ENCODE results near the gene HGS.

The HGS gene

GRCh38 chr17:81720267-81721071, 36.7 kb downstream of the HGS start:
- Mint-ChIP-seq H3K27ac (no peak overlapping the region), H3K9me3 (no peaks in the 10 kb centered on the region), H3K27me3 (peaks cover 11% of the 10 kb centered on the region), H3K4me1 (no peaks in the 10 kb centered on the region), H3K4me3 (no peak overlapping the region), H3K36me3 (no peaks in the 10 kb centered on the region)
- no peak for DNase-seq (ENCODE audit: low spot score in 2 of 2)
- no peak for ATAC-seq (ENCODE audit: low read depth)

- no peaks in the 10 kb centered on the region for H3K36me3 Mint-ChIP-seq
- H3K4me3 Mint-ChIP-seq = no peak overlapping the region
- ATAC-seq (ENCODE audit: low read depth) = no peak
- peaks cover 16% of the 10 kb centered on the region for H3K27me3 Mint-ChIP-seq
- peaks cover 3% of the 10 kb centered on the region for H3K4me1 Mint-ChIP-seq
- no peak overlapping the region for H3K27ac Mint-ChIP-seq
- no peaks in the 10 kb centered on the region for H3K9me3 Mint-ChIP-seq
- no peak for DNase-seq (ENCODE audit: low spot score in 2 of 2)
Observed at GRCh38 chr17:81722184-81723120, 38.6 kb downstream of the HGS start.

DNA sequence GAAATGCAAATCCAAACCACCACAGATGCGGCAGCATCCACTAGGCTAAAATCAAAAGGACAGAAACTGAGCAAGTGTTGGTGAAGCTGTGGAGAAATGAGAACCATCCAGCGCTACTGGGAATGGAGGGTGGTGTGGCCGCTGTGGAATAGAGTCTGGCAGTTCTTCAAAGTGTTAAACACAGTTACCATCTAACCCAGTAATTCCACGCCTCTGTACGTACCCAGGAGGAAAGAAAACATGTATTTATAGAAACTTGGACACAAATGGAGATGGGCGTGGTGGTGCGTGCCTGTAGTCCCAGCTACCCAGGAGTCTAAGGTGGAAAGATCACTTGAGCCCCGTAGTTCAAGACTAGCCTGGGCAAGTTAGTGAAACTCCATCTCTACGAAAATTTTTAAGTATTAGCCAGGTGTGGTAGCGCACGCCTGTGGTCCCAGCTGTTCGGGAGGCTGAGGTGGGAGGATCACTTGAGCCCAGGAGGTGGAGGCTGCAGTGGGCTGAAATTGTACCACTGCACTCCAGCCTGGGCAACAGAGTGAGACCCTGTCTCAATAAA, 39.9 kb downstream of the HGS start:
- H3K4me1 Mint-ChIP-seq = peaks cover 3% of the 10 kb centered on the region
- no peak overlapping the region for H3K4me3 Mint-ChIP-seq
- H3K27ac Mint-ChIP-seq = no peak overlapping the region
- DNase-seq (ENCODE audit: low spot score in 2 of 2) (no peak), ATAC-seq (ENCODE audit: low read depth) (no peak)
- no peaks in the 10 kb centered on the region for H3K9me3 Mint-ChIP-seq
- no peaks in the 10 kb centered on the region for H3K36me3 Mint-ChIP-seq
- H3K27me3 Mint-ChIP-seq = peaks cover 17% of the 10 kb centered on the region

- H3K9me3 Mint-ChIP-seq = no peaks in the 10 kb centered on the region
- no peak overlapping the region for H3K4me3 Mint-ChIP-seq
Observed at GRCh38 chr17:81725439-81725838, 41.6 kb downstream of the HGS start.

GRCh38 chr17:81726004-81726403, 42.2 kb downstream of the HGS start:
- H3K9me3 Mint-ChIP-seq = no peaks in the 10 kb centered on the region
- DNase-seq (ENCODE audit: low spot score in 2 of 2) (no peak), ATAC-seq (ENCODE audit: low read depth) (no peak)
- H3K27ac Mint-ChIP-seq = no peak overlapping the region
- H3K36me3 Mint-ChIP-seq = no peaks in the 10 kb centered on the region
- peaks cover 3% of the 10 kb centered on the region for H3K4me1 Mint-ChIP-seq
- H3K4me3 Mint-ChIP-seq = no peak overlapping the region
- peaks cover 19% of the 10 kb centered on the region for H3K27me3 Mint-ChIP-seq

More at GRCh38 chr17:81725439-81725838, 41.6 kb downstream of the HGS start:
- ATAC-seq (ENCODE audit: low read depth) (no peak), DNase-seq (ENCODE audit: low spot score in 2 of 2) (no peak)
- Mint-ChIP-seq H3K27ac (no peak overlapping the region), H3K36me3 (no peaks in the 10 kb centered on the region), H3K27me3 (peaks cover 17% of the 10 kb centered on the region), H3K4me1 (peaks cover 3% of the 10 kb centered on the region)

- H3K4me3 Mint-ChIP-seq = no peak overlapping the region
- no peak for ATAC-seq (ENCODE audit: low read depth)
- no peak for DNase-seq (ENCODE audit: low spot score in 2 of 2)
- H3K36me3 Mint-ChIP-seq = no peaks in the 10 kb centered on the region
- no peak overlapping the region for H3K27ac Mint-ChIP-seq
- H3K27me3 Mint-ChIP-seq = peaks cover 20% of the 10 kb centered on the region
- peaks cover 3% of the 10 kb centered on the region for H3K4me1 Mint-ChIP-seq
- no peaks in the 10 kb centered on the region for H3K9me3 Mint-ChIP-seq
Observed at GRCh38 chr17:81727324-81728031, 43.7 kb downstream of the HGS start.

GRCh38 chr17:81733507-81734404, 49.9 kb downstream of the HGS start:
- peaks cover 15% of the 10 kb centered on the region for H3K27me3 Mint-ChIP-seq
- peak; percentile 67 for ATAC-seq (ENCODE audit: low read depth)
- peaks cover 8% of the 10 kb centered on the region for H3K4me1 Mint-ChIP-seq
- no peak overlapping the region for H3K27ac Mint-ChIP-seq
- no peaks in the 10 kb centered on the region for H3K36me3 Mint-ChIP-seq
- H3K9me3 Mint-ChIP-seq = no peaks in the 10 kb centered on the region
- no peak overlapping the region for H3K4me3 Mint-ChIP-seq
- peak; percentile 50 to 59 for DNase-seq (ENCODE audit: low spot score in 2 of 2)

- Mint-ChIP-seq H3K4me1 (peaks cover 8% of the 10 kb centered on the region), H3K27ac (no peak overlapping the region), H3K4me3 (no peak overlapping the region), H3K36me3 (no peaks in the 10 kb centered on the region), H3K27me3 (peaks cover 16% of the 10 kb centered on the region), H3K9me3 (no peaks in the 10 kb centered on the region)
- DNase-seq (ENCODE audit: low spot score in 2 of 2) (no peak), ATAC-seq (ENCODE audit: low read depth) (no peak)
Observed at GRCh38 chr17:81734405-81735263, 50.8 kb downstream of the HGS start.

- Mint-ChIP-seq H3K4me1 (peaks cover 8% of the 10 kb centered on the region), H3K4me3 (peak overlapping the region; percentile 81), H3K27ac (no peak overlapping the region), H3K9me3 (no peaks in the 10 kb centered on the region), H3K27me3 (peaks cover 16% of the 10 kb centered on the region), H3K36me3 (no peaks in the 10 kb centered on the region)
- ATAC-seq (ENCODE audit: low read depth) = peak; percentile 88
- DNase-seq (ENCODE audit: low spot score in 2 of 2) = peak in 1 of 2 donors; percentile 32
Observed at GRCh38 chr17:81735264-81736102, 51.7 kb downstream of the HGS start.

DNA sequence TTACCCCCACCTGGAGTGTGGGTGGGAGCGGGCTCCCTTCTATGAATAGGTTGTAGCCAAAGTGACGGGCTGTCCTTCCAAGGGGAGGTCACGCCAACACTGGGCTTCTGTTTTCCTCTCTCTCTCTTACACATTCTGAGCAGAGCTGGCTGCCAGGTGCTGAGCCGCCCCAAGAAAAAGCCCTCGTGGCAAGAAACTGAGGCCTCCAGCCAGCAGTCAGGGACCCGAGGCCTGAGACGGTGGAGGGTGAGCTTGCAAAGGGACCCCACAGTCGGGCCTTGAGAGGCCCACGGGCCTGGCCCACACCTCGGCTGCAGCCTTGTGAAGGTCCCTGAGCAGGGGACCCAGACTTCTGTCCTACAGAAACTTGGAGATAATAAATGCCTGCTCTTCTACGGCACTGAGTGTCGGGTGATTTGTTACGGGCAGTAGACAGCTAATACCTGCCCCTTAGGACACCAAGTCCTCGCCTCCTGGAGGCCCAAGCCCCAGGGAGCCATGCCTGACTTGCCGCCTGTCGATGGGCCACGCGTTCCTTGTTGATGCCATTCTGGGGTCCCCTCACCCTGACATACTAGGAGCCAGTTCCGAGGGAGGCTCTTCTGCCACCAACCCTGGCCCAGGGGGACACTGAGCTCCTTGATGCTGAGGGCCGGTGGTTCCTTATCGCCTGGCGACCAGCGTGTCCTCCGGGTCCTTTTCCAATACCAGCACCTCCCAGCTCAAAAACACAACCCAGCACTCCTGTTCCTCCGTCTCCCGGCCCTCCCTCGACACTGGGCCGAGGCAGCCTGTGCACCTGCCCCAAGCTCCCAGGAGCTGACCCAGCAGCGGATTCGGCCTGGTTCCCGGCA, 54.4 kb downstream of the HGS start:
- Mint-ChIP-seq H3K4me1 (peaks cover 12% of the 10 kb centered on the region), H3K4me3 (no peak overlapping the region), H3K36me3 (no peaks in the 10 kb centered on the region), H3K9me3 (no peaks in the 10 kb centered on the region), H3K27me3 (peaks cover 16% of the 10 kb centered on the region), H3K27ac (no peak overlapping the region)
- ATAC-seq (ENCODE audit: low read depth) (no peak), DNase-seq (ENCODE audit: low spot score in 2 of 2) (no peak)

- peaks cover 12% of the 10 kb centered on the region for H3K27me3 Mint-ChIP-seq
Observed at GRCh38 chr17:81738801-81739393, 55.1 kb downstream of the HGS start.

More at GRCh38 chr17:81738801-81739393, 55.1 kb downstream of the HGS start:
- DNase-seq (ENCODE audit: low spot score in 2 of 2) (no peak), ATAC-seq (ENCODE audit: low read depth) (no peak)
- Mint-ChIP-seq H3K9me3 (no peaks in the 10 kb centered on the region), H3K4me1 (peaks cover 9% of the 10 kb centered on the region), H3K4me3 (no peak overlapping the region), H3K27ac (no peak overlapping the region), H3K36me3 (no peaks in the 10 kb centered on the region)
